HUDEP-2 (cell line): ENCODE data around the gene ZNF185.
A peak's percentile ranks its signal among the peaks of the same experiment; 100 is the strongest.
"Not testable (repeated sequence)": the region's sequence is repeated elsewhere in the genome, so short reads cannot be mapped to it uniquely, and the experiment has no call there.

Experiments used
- DNase-seq, 76 experiments: peaks; one replicate each; lab custom pipeline; 2025; ENCODE audit not compliant: unreplicated experiment in 76 of 76; lab: John Stamatoyannopoulos, UW

The ZNF185 gene

DNA sequence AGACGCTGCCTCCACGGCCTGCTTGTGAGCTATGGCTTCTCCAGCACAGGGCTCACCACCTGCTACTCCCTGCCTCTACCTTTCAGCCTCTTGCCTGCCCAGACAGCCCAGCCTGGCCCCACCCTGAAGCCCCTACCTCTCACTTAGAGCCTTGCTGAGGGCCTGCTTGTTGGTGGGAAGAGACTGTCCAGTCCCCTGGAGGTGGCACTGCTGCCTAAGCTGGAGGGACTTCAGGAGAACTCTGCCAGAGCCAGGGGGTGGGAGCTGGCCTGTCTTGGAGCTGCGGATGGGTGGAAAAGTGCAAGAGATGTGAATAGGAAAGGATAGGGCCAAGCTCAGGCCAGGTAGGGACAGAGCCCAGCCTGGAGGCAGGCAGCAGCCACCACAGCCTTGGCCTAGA lies 2.7 kb upstream of the ZNF185 start:
- no peak for DNase-seq

- DNase-seq = no peak
These were observed 2.0 kb upstream of the ZNF185 start for GRCh38 chrX:152895724-152896420.

GRCh38 chrX:152896450-152896849 lies 1.4 kb upstream of the ZNF185 start:
- no peak for DNase-seq

- no peak for DNase-seq
These were observed 575 bp downstream of the ZNF185 start for GRCh38 chrX:152898442-152898841.

GRCh38 chrX:152899111-152899873 lies 1.4 kb downstream of the ZNF185 start:
- no peak for DNase-seq

- no peak for DNase-seq
These were observed 2.2 kb downstream of the ZNF185 start for GRCh38 chrX:152899874-152900719.

GRCh38 chrX:152900937-152901445 lies 3.1 kb downstream of the ZNF185 start:
- no peak for DNase-seq

DNA sequence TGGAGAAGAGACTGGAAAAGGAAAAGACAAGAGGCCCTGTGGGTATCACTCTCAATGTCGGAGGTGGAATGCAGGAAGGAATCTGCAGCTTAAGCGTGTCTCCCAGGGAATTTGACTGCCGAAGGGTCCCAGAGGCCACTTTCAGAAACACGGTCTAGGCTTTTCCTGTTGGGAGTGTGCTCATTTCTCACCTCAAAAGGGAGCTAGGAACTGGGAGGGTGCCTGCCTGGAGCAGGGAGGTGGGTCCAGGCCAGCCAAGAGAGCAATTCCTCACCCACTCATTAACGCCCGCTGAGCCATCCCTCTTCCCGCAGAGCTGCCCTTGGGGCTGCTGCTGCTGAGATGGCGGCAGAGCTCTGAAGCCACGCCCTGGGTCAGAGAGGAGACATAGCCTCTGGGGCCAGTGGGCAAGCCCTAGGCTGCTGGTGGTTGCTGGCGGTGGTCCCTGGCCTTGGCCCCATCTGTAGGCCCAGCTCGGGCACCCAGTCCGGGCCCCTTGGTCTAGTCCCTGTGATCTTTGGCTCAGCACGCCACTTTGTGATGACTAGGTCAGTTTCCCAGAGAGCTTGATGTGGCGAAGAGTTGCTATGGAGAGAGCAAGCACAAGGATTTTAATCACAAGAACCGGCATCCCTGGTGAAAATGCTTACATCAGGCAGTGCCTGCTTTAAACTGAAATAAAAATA lies 4.1 kb downstream of the ZNF185 start:
- DNase-seq = no peak

- DNase-seq = no peak
These were observed 4.6 kb downstream of the ZNF185 start for GRCh38 chrX:152902502-152902820.

- no peak for DNase-seq
These were observed 5.7 kb downstream of the ZNF185 start for GRCh38 chrX:152903589-152903988.

DNA sequence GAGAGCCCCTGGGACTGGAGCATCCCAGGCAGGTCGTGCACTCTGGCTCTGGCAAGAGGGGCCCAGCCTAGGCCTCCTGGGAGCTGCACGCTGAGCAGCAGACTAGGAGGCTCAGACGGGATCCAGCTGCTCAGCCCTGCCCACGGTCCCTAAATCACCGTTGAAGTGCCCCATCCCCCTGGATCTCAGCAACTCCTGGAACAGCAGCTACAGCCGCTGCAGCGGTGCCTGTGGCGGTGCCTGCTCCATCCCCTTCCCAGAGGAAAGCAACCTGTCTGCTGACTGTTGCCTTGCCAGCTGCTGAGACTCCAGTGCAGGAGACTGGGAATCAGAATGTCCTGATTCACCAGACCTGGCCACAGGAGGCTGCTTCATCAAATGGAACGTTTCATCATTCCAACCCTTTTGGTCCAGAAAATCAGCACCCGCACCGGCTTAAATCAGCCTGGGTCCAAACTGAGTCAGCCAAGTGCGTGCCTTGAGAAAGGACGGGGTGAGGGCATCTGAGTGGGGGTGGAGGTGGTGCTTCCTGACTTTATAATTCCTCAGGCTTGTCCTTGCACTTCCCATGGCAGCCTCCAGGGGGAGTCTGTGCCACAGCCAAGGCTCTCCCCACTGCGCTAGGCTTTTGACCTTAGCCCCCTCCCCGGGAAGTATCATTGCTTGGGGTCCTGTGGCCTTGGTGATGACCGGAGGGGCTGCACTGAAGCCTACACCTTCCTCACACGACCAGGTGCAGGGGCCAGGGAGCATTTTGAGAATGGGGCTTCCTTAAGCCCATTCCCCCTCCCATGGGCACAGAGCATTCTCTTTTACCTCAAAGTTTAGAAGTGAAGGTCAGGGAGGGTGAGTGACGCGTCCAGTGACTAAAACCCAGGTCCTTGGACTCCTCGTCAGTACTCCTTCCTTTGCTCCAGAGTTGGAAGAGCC lies 6.5 kb downstream of the ZNF185 start:
- DNase-seq = peak in 33 of 76 experiments; percentile 0 to 42 (median 13)

DNA sequence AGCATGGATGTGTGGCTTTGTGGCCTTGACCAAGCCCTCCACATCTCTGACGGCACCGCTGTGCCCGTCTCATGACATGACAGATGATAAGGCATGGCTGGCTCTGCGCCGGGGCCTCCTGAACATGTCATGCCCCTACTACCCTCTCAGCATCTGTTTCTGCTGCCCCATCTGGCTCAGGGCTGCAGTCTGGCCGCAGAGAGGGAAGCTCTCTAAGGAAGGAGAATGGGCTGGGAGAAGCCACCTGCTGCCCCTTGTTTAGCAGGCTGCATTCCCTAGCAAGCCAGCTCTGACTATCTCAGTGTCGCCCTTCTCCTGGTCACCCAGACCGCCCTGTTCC lies 7.2 kb downstream of the ZNF185 start:
- DNase-seq = peak in 72 of 76 experiments; percentile 0 to 76 (median 48)

DNA sequence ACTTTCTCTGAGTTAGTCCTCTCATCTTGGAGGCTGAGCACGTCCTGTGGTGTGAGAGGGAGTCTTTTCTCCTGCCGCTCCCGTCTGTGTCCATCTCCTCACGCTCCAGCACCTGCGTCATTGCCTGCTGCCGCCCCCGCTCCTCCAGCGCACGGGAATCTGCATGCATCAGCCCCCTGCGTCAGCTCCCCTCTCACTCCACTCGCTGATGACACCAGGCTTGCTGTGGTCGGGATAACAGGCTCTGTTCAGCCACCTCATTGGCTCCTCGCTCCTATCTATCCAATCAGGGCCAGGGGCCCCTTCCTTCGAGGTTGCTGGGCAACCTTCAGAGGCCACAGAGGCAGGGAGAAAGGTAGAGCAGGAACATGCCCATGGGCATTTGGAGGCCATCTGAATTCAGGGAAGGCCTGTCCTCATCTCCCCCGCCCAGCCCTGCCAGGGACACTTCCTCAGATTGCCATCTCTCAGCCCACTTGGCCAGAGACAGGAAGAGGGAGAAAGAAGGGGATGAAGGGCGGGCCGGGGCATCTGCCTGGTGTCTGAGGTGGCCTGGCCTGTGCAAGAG lies 9.3 kb downstream of the ZNF185 start:
- no peak for DNase-seq

DNA sequence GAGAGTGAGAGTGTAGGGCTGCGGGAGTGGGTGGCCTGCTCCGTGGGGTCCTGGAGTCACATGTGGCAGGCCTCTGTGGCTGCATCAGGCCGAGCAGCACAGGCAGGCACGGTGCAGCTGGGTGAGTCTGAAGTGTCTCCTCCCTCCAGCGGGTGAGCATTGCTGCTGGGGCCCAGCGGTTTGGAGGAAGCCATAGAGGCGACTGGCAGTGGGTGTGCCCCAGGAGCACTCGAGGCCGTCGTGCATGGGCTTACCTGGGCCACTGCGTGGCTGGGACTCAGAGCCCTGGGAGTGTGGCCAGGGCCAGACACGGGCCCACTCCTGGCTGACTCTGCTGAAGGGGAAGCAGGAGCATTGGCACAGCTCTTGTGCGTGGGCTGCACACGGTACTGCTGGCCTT lies 10.6 kb downstream of the ZNF185 start:
- no peak for DNase-seq

- DNase-seq = not testable (repeated sequence)
These were observed 12.2 kb downstream of the ZNF185 start for GRCh38 chrX:152910018-152910417.

- peak in 13 of 76 experiments; percentile 1 to 32 (median 7) for DNase-seq
These were observed 14.2 kb downstream of the ZNF185 start for GRCh38 chrX:152912106-152912505.

DNA sequence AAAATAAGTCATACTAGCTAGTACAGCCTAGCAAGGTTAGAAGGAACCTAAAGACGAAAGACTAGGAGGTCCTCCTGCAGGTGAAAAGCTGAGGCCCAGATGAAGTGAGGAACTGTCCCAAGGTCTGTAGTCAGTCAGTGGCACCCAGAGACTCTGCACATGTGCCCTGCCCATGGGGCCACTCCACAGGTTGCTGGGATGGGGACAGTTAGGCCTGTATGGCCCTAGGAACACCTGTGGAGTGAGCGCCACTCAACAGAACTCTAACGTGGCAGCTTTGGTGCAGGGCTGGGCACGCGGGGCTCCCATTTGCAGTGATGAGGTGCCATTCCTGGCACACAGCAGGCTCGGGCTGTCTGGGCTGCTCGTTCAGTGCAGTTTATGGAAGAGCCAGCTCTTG lies 14.8 kb downstream of the ZNF185 start:
- no peak for DNase-seq

- DNase-seq = no peak
These were observed 15.5 kb downstream of the ZNF185 start for GRCh38 chrX:152913346-152913745.

- no peak for DNase-seq
These were observed 16.0 kb downstream of the ZNF185 start for GRCh38 chrX:152913910-152914309.
